Stimulated activated memory B cell treated with anti-CD40 and anti-IgM and Interleukin-4, amounts not matched to agents 10 μg/mL and 1 μg/mL and 100 μg/mL, for 72 hours (primary cell): ENCODE results near the gene ANKS1B.
A peak's percentile ranks its signal among the peaks of the same experiment; 100 is the strongest.

ENCODE experiments used
- ATAC-seq: fragments of 150-1000 bp; cut with Tn5 transposase; 2 replicates; pipeline ENCODE4 v1.10.0; 2021
- H3K27ac Mint-ChIP-seq: one replicate; pipeline ENCODE4 v1.8.0; 2022; ENCODE audit warnings: mild to moderate bottlenecking, mixed read lengths
- H3K27me3 Mint-ChIP-seq: one replicate; pipeline ENCODE4 v1.8.0; 2022; ENCODE audit warnings: mixed read lengths
- H3K36me3 Mint-ChIP-seq: one replicate; pipeline ENCODE4 v1.8.0; 2022; ENCODE audit warnings: mixed read lengths
- H3K4me1 Mint-ChIP-seq: one replicate; pipeline ENCODE4 v1.8.0; 2022; ENCODE audit warnings: mixed read lengths
- H3K4me3 Mint-ChIP-seq: one replicate; pipeline ENCODE4 v1.8.0; 2022; ENCODE audit warnings: mild to moderate bottlenecking, moderate library complexity, mixed read lengths
- H3K9me3 Mint-ChIP-seq: one replicate; pipeline ENCODE4 v1.8.0; 2022; ENCODE audit warnings: mixed read lengths

The ANKS1B gene

DNA sequence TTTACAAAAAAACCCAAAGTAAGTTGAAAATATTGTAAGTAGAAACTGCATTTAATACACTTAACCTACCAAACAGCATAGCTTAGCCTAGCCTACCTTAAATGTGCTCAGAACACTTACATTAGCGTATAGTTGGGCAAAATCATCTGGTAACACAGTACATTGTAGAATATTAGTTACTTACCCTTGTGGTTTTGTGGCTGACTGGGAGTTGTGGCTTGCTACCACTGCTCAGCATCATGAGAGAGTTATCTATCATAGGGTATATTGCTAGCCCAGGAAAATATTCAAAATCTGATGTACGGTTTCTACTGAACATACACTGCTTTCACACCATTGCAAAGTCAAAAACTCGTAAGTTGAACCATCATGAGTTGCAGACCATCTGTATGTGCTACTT is 478.9 kb downstream of the ANKS1B start:
- no peaks in the 10 kb centered on the region for H3K36me3 Mint-ChIP-seq
- no peak overlapping the region for H3K27ac Mint-ChIP-seq
- H3K4me3 Mint-ChIP-seq = no peak overlapping the region
- H3K9me3 Mint-ChIP-seq = peaks cover 5% of the 10 kb centered on the region
- no peaks in the 10 kb centered on the region for H3K27me3 Mint-ChIP-seq
- no peaks in the 10 kb centered on the region for H3K4me1 Mint-ChIP-seq
- ATAC-seq = no peak

DNA sequence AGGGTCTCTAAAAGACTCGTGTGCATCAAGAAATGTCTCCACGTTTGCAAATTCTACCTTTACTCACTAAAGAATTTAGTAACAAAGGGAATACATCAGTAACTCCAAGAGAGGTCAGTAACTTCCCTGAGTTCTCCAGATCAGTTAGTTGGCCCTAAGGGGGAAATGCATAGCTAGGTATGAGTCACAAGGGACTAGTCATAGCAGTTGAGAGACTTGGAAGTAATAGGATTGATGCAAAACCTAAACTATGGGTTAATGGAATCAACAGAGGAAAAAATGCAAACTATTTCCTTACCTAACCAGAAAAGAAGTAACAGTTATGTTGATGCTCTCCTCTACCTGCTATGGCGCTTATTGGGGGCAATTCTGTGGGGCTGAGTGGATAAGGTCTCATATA is 486.0 kb downstream of the ANKS1B start:
- H3K4me1 Mint-ChIP-seq = no peaks in the 10 kb centered on the region
- no peaks in the 10 kb centered on the region for H3K36me3 Mint-ChIP-seq
- peaks cover 8% of the 10 kb centered on the region for H3K9me3 Mint-ChIP-seq
- no peak for ATAC-seq
- no peaks in the 10 kb centered on the region for H3K27me3 Mint-ChIP-seq
- H3K27ac Mint-ChIP-seq = no peak overlapping the region
- H3K4me3 Mint-ChIP-seq = no peak overlapping the region

DNA sequence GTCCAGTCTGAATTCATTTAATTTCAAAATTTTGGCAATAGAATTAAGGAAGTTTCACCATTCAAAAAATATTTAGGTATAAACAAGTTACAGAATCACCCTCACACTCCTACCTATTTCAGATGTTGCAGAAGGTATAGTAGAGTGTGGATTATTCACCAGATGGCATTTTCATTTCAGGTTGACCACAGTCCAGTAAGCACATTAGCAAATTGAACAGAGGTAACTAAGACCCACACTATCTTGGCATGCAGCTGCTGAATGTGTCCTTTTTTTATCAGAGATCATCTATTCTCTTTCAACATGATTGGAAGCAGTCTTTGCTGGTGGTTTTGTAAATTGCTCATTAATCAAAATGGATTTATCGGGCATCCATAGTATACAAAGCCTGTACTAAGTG is 488.9 kb downstream of the ANKS1B start:
- H3K4me1 Mint-ChIP-seq = no peaks in the 10 kb centered on the region
- peaks cover 6% of the 10 kb centered on the region for H3K9me3 Mint-ChIP-seq
- no peaks in the 10 kb centered on the region for H3K27me3 Mint-ChIP-seq
- ATAC-seq = no peak
- no peak overlapping the region for H3K27ac Mint-ChIP-seq
- H3K4me3 Mint-ChIP-seq = no peak overlapping the region
- no peaks in the 10 kb centered on the region for H3K36me3 Mint-ChIP-seq

DNA sequence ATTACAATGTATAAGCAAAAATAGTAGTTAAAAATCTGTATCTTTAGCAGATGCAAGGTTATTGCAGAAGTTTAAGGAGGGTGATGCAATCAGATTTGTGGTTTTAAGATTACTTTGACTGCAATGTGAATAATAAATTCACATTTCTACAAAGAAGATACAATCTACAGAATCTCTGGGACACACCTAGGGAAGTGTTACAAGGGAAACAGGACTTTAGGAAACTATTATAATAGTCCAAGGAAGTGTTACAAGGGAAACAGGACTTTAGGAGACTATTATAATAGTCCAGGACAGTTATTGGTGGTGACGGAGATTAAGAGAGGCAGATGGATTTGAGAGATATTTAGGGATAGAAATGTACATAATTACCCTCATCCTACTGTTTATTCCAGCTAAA is 491.5 kb downstream of the ANKS1B start:
- H3K4me1 Mint-ChIP-seq = no peaks in the 10 kb centered on the region
- peaks cover 3% of the 10 kb centered on the region for H3K9me3 Mint-ChIP-seq
- H3K27me3 Mint-ChIP-seq = no peaks in the 10 kb centered on the region
- no peaks in the 10 kb centered on the region for H3K36me3 Mint-ChIP-seq
- ATAC-seq = no peak
- H3K27ac Mint-ChIP-seq = no peak overlapping the region
- H3K4me3 Mint-ChIP-seq = no peak overlapping the region

DNA sequence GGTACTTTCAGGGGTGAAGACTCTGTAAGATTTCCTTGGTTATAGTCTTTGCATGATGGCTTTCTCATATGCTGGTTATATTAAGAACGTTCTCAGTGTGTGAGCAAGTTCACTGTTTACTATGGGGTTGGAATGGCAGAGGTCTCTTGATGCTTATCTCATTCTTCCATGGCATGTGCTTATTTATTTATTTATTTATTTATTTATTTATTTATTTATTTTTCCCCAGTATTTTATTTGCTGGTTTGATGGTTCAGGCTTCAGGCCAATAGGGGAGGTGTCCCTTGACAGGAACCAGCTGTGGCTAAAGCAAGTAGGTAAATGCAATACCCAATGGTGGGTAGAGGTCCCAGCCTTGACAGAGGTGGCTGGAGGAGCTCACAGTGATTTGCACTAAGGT is 498.5 kb downstream of the ANKS1B start:
- Mint-ChIP-seq H3K27me3 (no peaks in the 10 kb centered on the region), H3K36me3 (no peaks in the 10 kb centered on the region), H3K27ac (no peak overlapping the region), H3K4me3 (no peak overlapping the region), H3K9me3 (peaks cover 25% of the 10 kb centered on the region), H3K4me1 (no peaks in the 10 kb centered on the region)
- no peak for ATAC-seq

DNA sequence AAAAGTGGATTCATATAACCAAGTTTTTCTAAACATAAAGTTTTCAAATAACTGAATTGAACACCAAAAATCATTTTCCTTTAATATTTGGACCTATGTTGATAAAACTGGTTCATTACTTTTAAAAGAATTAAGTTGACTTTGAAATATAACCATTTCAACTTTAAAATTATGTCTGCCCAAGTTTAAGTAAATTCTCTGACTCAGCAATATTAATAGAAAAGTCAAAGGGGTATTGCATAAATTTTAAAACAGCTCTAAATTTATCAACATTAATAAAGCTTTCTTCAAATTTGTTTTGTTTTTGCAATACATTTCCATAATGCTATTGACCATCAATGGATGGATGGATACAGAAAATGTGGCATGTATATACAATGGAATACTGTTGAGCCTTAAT is 505.6 kb downstream of the ANKS1B start:
- no peaks in the 10 kb centered on the region for H3K36me3 Mint-ChIP-seq

DNA sequence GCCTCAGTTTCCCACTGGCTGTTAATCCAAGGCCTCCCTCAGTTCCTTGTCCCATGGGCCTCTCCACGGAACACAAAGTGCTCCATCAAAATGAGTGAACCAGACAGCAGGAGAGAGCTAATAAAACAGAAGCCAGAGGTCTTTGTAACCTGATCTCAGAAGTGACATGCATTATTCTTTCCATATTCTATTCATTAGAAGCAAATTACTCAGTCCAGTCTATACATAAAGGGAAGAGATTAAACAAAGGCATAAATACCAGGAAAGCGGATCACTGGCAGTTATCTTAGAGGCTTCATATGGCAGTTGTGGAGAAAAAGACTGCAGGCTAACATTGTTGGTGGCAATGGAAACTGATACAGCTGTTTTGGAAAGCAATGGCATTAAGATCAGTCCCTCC is 507.8 kb downstream of the ANKS1B start:
- Mint-ChIP-seq H3K9me3 (peaks cover 4% of the 10 kb centered on the region), H3K4me3 (no peak overlapping the region), H3K27ac (no peak overlapping the region), H3K4me1 (no peaks in the 10 kb centered on the region), H3K27me3 (no peaks in the 10 kb centered on the region), H3K36me3 (no peaks in the 10 kb centered on the region)
- no peak for ATAC-seq

More for the DNA sequence above, 505.6 kb downstream of the ANKS1B start:
- ATAC-seq = no peak
- no peaks in the 10 kb centered on the region for H3K27me3 Mint-ChIP-seq
- peaks cover 15% of the 10 kb centered on the region for H3K9me3 Mint-ChIP-seq
- no peaks in the 10 kb centered on the region for H3K4me1 Mint-ChIP-seq
- H3K4me3 Mint-ChIP-seq = no peak overlapping the region
- H3K27ac Mint-ChIP-seq = no peak overlapping the region

DNA sequence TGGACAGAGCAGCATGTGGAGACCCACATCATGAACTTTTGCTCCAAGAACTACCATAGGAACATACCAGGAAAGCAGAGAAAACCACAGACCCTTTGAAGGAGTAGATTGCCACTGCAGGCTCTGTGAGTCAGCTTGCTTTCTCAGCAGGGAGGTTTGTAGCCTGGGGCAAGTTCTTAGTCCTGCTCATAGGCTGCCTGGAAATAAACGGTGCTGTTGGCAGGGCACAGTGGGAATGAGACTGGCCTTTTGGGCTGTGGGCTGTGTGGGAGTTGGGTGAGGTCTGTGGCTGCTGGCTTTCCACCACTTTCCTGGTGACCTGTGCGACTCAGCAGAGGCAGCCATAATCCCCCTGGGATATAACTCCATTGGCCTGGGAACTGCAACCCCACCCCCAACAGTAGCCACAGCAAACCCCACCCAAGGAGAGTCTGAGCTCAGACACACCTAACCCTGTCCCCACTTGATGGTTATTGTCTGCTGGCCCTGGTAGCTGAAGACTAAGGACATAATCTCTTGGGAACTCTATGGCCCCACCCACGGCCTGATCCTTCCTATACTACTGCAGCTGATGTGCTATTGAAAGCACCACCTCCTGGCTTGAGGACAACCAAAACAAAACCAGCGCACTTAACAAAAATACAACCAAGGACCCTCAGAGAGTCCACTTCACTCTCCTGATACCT is 529.2 kb downstream of the ANKS1B start:
- Mint-ChIP-seq H3K27ac (no peak overlapping the region), H3K4me3 (no peak overlapping the region), H3K4me1 (no peaks in the 10 kb centered on the region), H3K27me3 (no peaks in the 10 kb centered on the region), H3K36me3 (no peaks in the 10 kb centered on the region), H3K9me3 (peaks cover 11% of the 10 kb centered on the region)
- ATAC-seq = no peak

DNA sequence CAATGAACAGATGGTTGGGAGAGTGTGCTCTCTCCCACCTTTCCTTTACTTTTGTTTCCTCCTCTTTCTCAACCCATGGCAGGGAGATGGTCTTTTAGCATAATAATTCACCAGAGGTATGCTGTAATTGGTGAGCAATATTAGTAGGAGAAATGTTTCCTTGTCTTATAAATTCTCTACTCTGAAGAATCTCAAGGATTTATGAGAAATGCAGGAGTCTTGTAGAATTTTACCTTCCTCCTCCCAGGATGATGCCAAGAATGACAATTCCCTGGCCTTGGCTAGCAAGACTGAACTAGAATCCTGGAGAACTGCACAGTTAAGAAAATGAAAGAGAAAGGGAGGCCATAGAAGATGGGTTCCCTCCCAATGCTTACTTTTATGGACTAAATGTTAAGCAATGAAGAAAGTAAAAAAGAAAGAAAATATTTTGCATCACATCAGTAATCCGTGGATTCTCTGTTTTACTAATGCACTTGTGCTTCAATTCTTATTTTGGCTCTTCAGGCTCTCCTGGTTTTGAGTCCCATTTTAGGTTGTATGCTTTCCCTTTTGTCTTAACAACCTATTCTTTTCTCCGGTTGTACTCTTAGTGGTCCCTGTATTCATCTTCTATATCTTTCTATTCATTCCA is 530.1 kb downstream of the ANKS1B start:
- no peaks in the 10 kb centered on the region for H3K27me3 Mint-ChIP-seq
- H3K27ac Mint-ChIP-seq = no peak overlapping the region
- ATAC-seq = no peak
- peaks cover 7% of the 10 kb centered on the region for H3K9me3 Mint-ChIP-seq
- H3K36me3 Mint-ChIP-seq = no peaks in the 10 kb centered on the region
- H3K4me3 Mint-ChIP-seq = no peak overlapping the region
- no peaks in the 10 kb centered on the region for H3K4me1 Mint-ChIP-seq

DNA sequence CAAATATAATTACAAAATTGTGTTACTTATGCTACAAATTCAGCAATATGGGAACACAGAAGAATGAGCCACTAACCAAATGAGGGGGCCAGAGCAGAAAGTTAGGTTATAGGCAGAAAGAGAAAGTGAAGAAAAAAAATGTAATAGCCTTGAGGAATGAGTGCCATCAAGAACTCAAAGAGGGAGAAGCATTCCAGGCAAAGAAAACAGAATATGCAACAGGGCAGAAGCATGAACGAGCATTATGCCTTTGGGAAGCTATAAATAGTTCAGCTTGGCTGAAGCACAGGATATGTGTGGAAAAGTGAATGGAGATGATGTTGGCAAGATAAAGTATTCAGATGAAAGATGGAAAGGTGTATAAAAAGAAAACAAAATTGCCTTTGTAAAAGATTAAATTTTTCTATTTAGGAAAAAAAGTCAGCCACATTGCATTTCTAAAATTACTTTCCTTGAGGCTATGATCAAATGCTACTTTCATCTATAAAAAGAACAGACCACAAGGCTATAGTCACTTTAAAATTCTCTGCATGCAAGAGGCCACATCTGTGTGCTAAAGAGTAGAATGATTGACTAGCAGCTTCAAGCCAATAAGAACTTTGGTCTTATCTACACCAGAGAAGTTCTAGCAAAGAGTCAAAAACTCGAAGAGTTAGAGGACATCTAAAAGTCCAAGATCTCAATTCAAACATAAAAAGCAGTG is 530.7 kb downstream of the ANKS1B start:
- peaks cover 7% of the 10 kb centered on the region for H3K9me3 Mint-ChIP-seq
- H3K27ac Mint-ChIP-seq = no peak overlapping the region
- H3K4me3 Mint-ChIP-seq = no peak overlapping the region
- no peaks in the 10 kb centered on the region for H3K27me3 Mint-ChIP-seq
- H3K36me3 Mint-ChIP-seq = no peaks in the 10 kb centered on the region
- H3K4me1 Mint-ChIP-seq = no peaks in the 10 kb centered on the region
- ATAC-seq = no peak

DNA sequence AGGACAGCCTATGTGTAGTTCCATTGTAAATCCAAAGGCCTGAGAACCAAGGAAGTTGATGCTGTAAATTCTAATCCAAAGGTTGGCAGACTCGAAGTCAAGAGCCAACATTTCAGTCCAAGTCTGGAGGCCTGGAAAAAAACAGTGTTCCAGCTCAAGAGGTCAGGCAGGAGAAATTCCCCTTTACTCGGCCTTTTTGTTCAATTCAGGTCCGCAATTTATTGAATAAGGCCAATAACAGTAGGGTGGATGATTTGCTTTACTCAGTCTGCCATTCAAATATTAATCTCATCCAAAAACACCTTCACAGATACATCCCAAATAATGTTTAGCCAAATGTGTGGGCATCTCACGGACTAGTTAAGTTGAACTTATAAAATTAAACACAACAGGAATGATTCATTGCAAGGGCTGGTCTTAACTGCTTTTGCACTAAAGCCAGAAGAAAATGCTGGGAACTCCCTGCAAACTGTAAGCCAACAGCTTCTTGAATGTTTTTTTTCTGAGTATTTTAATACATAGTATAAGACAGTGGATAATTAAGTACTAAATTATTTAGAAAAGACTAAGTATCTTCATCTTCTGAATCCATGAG is 534.6 kb downstream of the ANKS1B start:
- Mint-ChIP-seq H3K4me3 (no peak overlapping the region), H3K27me3 (no peaks in the 10 kb centered on the region), H3K36me3 (no peaks in the 10 kb centered on the region), H3K9me3 (peaks cover 3% of the 10 kb centered on the region), H3K27ac (no peak overlapping the region), H3K4me1 (no peaks in the 10 kb centered on the region)
- ATAC-seq = no peak

DNA sequence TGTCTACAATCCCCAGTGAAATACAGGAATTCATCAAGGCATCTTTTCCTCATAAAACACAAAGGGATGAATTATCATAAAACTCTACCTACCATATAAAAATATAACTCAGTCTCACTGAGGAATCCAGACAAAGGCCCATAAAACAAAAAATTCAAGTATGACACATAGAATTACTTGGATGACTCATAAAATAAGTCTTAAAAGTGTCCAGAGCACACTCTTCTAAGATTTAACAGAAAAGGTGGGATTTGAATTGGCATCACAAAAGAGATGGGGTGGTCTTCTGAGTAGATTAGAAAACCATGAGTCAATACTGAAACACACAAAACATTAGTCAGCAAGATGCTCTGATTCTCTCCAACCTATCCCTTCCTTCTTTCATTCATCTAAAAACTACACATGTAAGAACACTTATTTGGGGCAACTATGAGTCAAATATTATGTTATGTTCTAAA is 539.8 kb downstream of the ANKS1B start:
- Mint-ChIP-seq H3K27ac (no peak overlapping the region), H3K27me3 (no peaks in the 10 kb centered on the region), H3K36me3 (no peaks in the 10 kb centered on the region), H3K4me1 (no peaks in the 10 kb centered on the region), H3K9me3 (peaks cover 6% of the 10 kb centered on the region), H3K4me3 (no peak overlapping the region)
- no peak for ATAC-seq

DNA sequence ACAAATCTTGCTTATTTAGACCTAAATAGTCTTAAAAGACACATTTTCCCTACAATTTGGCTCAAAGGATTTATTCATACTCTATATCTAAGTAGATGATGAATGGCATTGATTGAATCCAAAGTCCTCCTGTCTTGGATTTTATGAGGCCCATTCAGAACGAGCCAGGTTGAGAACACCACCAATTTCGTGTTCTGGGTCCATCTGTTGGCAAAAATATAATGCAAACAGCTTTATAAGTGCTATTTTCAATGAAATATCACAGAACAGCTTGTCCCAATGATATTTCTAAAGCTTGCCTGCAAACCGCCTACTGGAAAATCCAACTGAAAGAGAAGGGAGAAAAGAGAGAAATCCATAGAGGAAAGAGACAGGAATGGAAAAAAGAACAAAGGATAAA is 542.0 kb downstream of the ANKS1B start:
- Mint-ChIP-seq H3K27ac (no peak overlapping the region), H3K36me3 (no peaks in the 10 kb centered on the region), H3K27me3 (no peaks in the 10 kb centered on the region), H3K4me1 (no peaks in the 10 kb centered on the region), H3K9me3 (peaks cover 2% of the 10 kb centered on the region), H3K4me3 (no peak overlapping the region)
- no peak for ATAC-seq

DNA sequence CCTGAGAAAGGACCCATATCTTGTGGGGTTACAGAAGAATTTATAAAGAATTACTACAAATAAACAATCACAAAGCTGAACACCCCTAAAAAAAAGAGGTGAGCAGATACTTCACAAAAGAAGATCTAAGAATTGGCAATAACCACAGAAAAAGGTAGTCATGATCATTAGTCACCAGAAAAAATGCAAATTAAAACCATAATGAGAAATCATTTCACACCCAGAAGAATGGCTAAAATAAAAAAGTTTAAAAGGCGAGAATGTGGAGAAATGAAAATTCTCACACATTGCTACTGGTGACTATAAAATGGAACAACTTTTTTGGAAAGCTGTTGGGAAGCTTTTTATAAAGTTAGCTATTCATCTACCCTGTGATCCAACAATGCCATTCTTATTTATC is 545.3 kb downstream of the ANKS1B start:
- ATAC-seq = no peak
- H3K27ac Mint-ChIP-seq = no peak overlapping the region

DNA sequence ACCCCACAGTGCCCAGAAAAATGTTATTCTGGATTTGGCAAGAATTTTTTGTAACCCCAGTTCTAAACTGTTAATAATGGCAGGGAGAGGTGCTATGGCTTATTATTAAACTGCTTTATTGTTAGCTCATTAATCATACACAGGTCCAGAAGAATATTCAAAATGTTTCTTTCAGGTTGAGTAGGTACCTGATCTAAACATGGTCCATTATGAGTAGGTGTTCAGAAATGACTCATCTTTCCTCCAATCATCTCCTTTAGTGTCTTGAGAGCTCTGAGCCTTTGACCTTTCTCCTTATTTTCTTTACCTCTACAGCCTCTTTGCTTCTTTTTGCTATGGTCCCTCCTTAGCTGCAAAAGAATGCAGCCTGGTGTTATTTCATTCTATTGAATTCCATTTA is 548.2 kb downstream of the ANKS1B start:
- ATAC-seq = peak; percentile 58
- no peak overlapping the region for H3K27ac Mint-ChIP-seq
- H3K36me3 Mint-ChIP-seq = no peaks in the 10 kb centered on the region
- H3K27me3 Mint-ChIP-seq = no peaks in the 10 kb centered on the region
- H3K9me3 Mint-ChIP-seq = peaks cover 3% of the 10 kb centered on the region
- H3K4me3 Mint-ChIP-seq = no peak overlapping the region
- H3K4me1 Mint-ChIP-seq = no peaks in the 10 kb centered on the region

More for the DNA sequence above, 545.3 kb downstream of the ANKS1B start:
- no peaks in the 10 kb centered on the region for H3K36me3 Mint-ChIP-seq
- H3K27me3 Mint-ChIP-seq = no peaks in the 10 kb centered on the region
- H3K4me1 Mint-ChIP-seq = no peaks in the 10 kb centered on the region
- H3K9me3 Mint-ChIP-seq = peaks cover 3% of the 10 kb centered on the region
- H3K4me3 Mint-ChIP-seq = no peak overlapping the region
